Tibial nerve (tissue), 3 donors: ENCODE measurements around the gene CAMSAP1.

ENCODE experiments used
- POLR2A ChIP-seq, 2 donors: fragments of 450-650 bp; IDR thresholded peaks; one replicate each; pipeline ENCODE4 v1.6.1; 2017; ENCODE audit warnings: antibody characterized with exemption in 2 of 2, mild to moderate bottlenecking in 2 of 2, moderate library complexity in 2 of 2
- TF ChIP-seq, protein P1 (sequence below), 5 experiments: fragments of 200-600 bp in 3 of 5; fragments of 450-650 bp in 2 of 5; sonication (generic) in 3 of 5; IDR thresholded peaks; one replicate each; pipeline ENCODE4 v1.5.1; 2016 to 2019; ENCODE audit warnings: antibody characterized with exemption in 5 of 5, mild to moderate bottlenecking in 3 of 5, moderate library complexity in 2 of 5

DNA sequence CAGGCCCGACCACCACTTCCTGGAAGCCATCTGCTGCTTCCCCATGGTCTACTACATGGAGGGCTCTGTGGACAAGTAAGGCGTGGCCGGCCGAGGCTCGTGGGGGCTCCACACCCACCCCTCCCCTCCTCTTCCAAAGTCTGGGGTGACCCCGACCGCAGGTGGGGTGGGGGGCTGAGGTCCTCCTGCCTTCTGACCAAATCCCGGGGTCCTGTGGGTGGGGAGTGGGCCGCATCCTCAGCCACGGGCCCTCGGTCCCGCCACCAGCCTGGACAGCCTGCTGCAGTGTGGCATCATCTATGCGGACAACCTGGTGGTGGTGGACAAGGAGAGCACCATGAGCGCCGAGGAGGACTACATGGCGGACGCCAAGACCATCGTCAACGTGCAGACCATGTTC, 128.9 kb downstream of the CAMSAP1 start:
- no peak for TF ChIP-seq POLR2A (IDR thresholded peaks at IDR 0.05)
- TF ChIP-seq, protein P1, sequence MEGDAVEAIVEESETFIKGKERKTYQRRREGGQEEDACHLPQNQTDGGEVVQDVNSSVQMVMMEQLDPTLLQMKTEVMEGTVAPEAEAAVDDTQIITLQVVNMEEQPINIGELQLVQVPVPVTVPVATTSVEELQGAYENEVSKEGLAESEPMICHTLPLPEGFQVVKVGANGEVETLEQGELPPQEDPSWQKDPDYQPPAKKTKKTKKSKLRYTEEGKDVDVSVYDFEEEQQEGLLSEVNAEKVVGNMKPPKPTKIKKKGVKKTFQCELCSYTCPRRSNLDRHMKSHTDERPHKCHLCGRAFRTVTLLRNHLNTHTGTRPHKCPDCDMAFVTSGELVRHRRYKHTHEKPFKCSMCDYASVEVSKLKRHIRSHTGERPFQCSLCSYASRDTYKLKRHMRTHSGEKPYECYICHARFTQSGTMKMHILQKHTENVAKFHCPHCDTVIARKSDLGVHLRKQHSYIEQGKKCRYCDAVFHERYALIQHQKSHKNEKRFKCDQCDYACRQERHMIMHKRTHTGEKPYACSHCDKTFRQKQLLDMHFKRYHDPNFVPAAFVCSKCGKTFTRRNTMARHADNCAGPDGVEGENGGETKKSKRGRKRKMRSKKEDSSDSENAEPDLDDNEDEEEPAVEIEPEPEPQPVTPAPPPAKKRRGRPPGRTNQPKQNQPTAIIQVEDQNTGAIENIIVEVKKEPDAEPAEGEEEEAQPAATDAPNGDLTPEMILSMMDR (IDR thresholded peaks at IDR 0.05), result no peak
